ENCODE data around the gene GALNT8.

- no peak for TF ChIP-seq POLR2AphosphoS5 (IDR thresholded peaks at IDR 0.05; ENCODE audit: low read depth, low read length)
- no peak for TF ChIP-seq CTCF (IDR thresholded peaks at IDR 0.05)
Observed at GRCh38 chr12:4789776-4790175, 69.6 kb downstream of the GALNT8 start.
